GM12801 (cell line): Measurements from ENCODE around the gene TJP3.

Experiments used
- TF ChIP-seq, protein P1 (sequence below): IDR thresholded peaks from one replicate; pipeline ENCODE4 v1.5.1; 2011; ENCODE audit warnings: control low read depth; ENCODE audit not compliant: insufficient read length; ENCODE audit errors: extremely low read depth

The TJP3 gene

DNA sequence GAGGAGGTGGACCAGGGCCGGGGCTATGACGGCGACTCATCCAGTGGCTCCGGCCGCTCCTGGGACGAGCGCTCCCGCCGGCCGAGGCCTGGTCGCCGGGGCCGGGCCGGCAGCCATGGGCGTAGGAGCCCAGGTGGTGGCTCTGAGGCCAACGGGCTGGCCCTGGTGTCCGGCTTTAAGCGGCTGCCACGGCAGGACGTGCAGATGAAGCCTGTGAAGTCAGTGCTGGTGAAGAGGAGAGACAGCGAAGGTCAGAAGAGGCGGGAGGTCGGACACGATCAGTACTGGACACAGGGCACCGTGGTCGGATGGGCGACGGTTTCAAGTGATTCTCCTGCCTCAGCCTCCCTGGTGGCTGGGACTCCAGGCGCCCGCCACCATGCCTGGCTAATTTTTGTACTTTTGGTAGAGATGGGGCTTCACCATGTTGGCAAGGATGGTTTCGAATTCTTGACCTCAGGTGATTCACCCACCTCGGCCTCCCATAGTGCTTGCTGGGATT lies 22.3 kb downstream of the TJP3 start:
- TF ChIP-seq, protein P1, sequence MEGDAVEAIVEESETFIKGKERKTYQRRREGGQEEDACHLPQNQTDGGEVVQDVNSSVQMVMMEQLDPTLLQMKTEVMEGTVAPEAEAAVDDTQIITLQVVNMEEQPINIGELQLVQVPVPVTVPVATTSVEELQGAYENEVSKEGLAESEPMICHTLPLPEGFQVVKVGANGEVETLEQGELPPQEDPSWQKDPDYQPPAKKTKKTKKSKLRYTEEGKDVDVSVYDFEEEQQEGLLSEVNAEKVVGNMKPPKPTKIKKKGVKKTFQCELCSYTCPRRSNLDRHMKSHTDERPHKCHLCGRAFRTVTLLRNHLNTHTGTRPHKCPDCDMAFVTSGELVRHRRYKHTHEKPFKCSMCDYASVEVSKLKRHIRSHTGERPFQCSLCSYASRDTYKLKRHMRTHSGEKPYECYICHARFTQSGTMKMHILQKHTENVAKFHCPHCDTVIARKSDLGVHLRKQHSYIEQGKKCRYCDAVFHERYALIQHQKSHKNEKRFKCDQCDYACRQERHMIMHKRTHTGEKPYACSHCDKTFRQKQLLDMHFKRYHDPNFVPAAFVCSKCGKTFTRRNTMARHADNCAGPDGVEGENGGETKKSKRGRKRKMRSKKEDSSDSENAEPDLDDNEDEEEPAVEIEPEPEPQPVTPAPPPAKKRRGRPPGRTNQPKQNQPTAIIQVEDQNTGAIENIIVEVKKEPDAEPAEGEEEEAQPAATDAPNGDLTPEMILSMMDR, result no peak

DNA sequence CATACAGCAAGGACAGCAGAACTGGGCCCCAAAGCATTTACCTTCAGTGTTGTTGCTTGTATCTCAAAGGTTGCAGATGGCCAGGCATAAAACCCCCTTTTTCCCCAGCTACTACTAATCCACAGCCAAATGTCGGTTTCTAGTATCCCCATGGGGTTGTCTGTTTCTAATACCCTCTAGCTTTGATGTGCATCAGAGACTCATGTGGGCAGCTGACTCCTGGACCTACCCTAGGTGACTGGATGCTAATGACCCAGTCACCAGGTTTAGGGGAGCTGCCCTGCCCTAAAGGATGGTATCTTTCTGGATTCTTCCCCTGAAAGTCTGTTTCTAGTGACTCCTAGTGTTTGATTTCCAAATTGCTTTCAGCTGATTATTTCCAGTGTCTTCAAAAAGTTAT lies 23.9 kb downstream of the TJP3 start:
- TF ChIP-seq, protein P1, result no peak

GRCh38 chr19:3733549-3734309 lies 25.5 kb downstream of the TJP3 start:
- TF ChIP-seq, protein P1, result no peak

GRCh38 chr19:3734310-3734600 lies 26.1 kb downstream of the TJP3 start:
- TF ChIP-seq, protein P1, result no peak

- TF ChIP-seq, protein P1, result no peak
These were observed 28.0 kb downstream of the TJP3 start for GRCh38 chr19:3736106-3736724.

DNA sequence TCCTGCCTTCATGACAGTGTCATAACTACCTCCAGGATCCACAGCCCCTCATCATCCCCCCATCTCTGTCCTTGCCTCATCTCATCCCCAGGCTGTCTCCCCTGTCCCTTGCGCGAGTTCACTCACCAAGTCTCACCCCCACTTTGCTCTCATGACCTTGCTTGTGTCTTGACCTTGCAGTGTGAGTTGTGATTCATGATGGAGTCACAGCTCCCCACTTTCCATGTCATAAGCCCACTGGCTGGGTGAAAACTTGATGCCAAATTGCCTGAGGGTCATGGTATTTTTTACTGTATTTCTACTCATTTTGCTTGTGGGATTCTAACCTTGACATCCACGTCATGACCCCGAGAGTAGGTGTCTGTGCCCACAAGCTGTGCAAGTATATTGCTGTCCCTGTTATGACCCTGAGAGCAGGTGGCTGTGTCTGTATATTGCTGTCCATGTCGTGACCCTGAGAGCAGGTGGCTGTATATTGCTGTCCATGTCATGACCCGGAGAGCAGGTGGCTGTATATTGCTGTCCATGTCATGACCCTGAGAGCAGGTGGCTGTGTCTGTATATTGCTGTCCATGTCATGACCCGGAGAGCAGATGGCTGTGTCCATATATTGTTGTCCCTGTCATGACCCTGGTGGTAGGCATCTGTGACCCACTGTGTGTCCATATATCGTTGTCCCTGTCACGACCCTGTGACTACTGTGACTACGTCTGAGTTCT lies 29.5 kb downstream of the TJP3 start:
- TF ChIP-seq, protein P1, result no peak

DNA sequence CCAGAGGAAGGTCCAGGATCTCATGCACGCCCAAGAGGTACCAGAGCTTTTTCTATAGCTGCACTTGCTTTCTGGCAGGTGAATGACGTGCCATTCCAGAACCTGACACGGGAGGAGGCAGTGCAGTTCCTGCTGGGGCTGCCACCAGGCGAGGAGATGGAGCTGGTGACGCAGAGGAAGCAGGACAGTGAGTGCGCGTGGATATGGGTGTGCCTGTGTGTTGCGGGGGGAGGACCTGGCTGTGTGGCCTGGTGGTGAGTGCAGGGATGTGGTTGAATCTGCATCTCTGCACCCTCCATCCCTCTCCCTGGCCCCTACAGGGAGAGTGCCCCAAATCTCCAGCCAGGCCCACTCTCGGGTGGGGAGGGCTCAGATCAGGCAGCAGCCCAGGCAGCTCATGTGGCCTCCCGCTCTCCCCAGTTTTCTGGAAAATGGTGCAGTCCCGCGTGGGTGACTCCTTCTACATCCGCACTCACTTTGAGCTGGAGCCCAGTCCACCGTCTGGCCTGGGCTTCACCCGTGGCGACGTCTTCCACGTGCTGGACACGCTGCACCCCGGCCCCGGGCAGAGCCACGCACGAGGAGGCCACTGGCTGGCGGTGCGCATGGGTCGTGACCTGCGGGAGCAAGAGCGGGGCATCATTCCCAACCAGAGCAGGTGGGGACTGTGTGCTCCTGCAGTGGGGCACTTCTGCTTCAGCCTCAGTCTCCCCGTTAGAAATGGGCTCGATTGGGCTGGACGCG lies 30.5 kb downstream of the TJP3 start:
- TF ChIP-seq, protein P1, result no peak
